RWPE1 (cell line): ENCODE data around the gene INPP4B.

Source experiments
- CTCF ChIA-PET: fragments of 350-600 bp; sonication (Branson Sonifier 250); formaldehyde crosslinking; extraction: SDS; loops from one replicate; lab custom pipeline; 2021; lab: Yijun Ruan, JAX
- POLR2A ChIA-PET: fragments of 400-600 bp; formaldehyde crosslinking; extraction: SDS; loops from one replicate; lab custom pipeline; 2020; ENCODE audit warnings: antibody characterized with exemption; ENCODE audit not compliant: low non-redundant PET; lab: Yijun Ruan, JAX
- DNase-seq: peaks from one replicate; pipeline ENCODE4 v3.0.0; 2012; ENCODE audit warnings: low spot score
- H3K27ac ChIP-seq: fragments of 450-650 bp; 2 replicates; pipeline ENCODE4 v1.5.1; 2017
- TF ChIP-seq, protein P1 (sequence below): fragments of 450-650 bp; conservative IDR thresholded peaks from 2 replicates; pipeline ENCODE4 v1.5.1; 2017; ENCODE audit warnings: low read depth, mild to moderate bottlenecking

INPP4B gene

GRCh38 chr4:142121448-142122350 lies 724.4 kb downstream of the INPP4B start:
- DNase-seq, result no peak
- ChIA-PET CTCF (no interaction called here), POLR2A (no interaction called here)
- H3K27ac ChIP-seq, result no peak overlapping the region
- TF ChIP-seq, protein P1, sequence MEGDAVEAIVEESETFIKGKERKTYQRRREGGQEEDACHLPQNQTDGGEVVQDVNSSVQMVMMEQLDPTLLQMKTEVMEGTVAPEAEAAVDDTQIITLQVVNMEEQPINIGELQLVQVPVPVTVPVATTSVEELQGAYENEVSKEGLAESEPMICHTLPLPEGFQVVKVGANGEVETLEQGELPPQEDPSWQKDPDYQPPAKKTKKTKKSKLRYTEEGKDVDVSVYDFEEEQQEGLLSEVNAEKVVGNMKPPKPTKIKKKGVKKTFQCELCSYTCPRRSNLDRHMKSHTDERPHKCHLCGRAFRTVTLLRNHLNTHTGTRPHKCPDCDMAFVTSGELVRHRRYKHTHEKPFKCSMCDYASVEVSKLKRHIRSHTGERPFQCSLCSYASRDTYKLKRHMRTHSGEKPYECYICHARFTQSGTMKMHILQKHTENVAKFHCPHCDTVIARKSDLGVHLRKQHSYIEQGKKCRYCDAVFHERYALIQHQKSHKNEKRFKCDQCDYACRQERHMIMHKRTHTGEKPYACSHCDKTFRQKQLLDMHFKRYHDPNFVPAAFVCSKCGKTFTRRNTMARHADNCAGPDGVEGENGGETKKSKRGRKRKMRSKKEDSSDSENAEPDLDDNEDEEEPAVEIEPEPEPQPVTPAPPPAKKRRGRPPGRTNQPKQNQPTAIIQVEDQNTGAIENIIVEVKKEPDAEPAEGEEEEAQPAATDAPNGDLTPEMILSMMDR, result no peak

DNA sequence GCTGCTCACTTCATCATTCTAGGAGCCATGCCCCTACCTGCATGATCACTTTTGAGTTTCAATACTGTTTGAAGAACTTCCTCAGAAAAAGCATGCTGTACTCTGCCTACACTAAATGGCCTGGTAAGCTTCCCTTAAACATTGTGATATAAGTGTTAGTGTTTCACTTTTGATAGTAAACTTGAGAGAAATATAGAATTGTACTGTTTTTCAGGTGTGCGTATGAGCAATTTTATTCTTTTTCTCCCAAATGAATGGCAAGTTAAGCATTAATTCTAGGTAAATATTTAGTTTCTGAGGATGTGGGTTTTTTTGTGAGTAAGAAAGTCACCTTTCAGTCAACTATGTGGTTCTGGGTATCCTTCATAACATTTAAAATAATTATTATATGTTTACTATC lies 725.2 kb downstream of the INPP4B start:
- TF ChIP-seq, protein P1, result no peak
- DNase-seq, result no peak
- ChIA-PET POLR2A (no interaction called here), CTCF (no interaction called here)
- H3K27ac ChIP-seq, result no peak overlapping the region

DNA sequence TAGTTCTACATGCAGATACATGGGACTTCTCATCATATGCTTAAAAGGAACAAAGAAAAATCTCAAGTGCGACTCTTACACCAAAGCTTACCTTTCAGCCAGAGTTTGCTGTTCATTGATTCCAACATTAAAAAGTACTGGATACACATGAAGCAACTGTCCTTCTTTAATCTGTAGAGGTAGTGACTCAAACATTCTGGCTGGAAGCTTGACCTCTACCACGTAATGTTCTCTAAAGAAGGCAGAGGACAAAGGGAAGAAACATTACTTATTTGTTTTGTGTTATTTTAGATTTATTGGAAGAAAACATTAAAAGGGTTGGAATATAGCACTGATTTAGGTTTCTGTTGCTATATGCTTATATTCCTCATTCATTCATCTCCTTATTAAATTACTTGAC lies 733.6 kb downstream of the INPP4B start:
- TF ChIP-seq, protein P1, result no peak
- no peak overlapping the region for H3K27ac ChIP-seq
- ChIA-PET POLR2A (no interaction called here), CTCF (no interaction called here)
- no peak for DNase-seq

GRCh38 chr4:142110136-142110535 lies 736.0 kb downstream of the INPP4B start:
- no peak for DNase-seq
- no peak overlapping the region for H3K27ac ChIP-seq
- TF ChIP-seq, protein P1, result no peak
- CTCF ChIA-PET, result no interaction called here
- POLR2A ChIA-PET, result no interaction called here

GRCh38 chr4:142104041-142104440 lies 742.1 kb downstream of the INPP4B start:
- TF ChIP-seq, protein P1, result no peak
- CTCF ChIA-PET, result interaction anchor here (0.7 kb wide), 1 partner anchor 298 kb away, joined by 3 read pairs; no protein-coding TSS in a partner anchor
- H3K27ac ChIP-seq, result no peak overlapping the region
- DNase-seq, result no peak
- POLR2A ChIA-PET, result no interaction called here

DNA sequence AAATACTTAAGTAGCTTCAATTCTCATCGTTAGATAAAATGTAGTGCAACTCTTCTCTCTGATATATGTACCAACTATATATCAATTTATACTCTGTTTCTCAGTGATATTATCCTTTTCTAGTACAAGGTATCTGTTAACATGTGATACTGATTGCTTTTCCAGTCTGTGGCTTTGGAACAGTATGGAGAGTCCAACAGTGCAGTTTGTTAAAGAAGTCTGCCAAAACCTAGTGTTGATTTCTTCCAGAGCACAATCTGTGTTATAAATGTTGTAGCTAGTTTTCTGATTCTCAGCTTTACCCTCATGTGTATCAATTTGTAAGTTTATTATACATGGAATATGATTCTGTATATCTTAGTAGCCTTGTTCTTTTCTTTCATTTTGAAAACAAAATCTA lies 744.7 kb downstream of the INPP4B start:
- TF ChIP-seq, protein P1, result no peak
- CTCF ChIA-PET, result no interaction called here
- no peak overlapping the region for H3K27ac ChIP-seq
- DNase-seq, result no peak
- POLR2A ChIA-PET, result no interaction called here
